T-helper 1 cell treated with Interleukin-12 subunit alpha and Interleukin-12 subunit beta and Interleukin-4 antibody, amounts not matched to agents 30 ng/mL and 1 ng/mL, for 36 hours (primary cell): ENCODE results near the gene SYNPO2L. TPM values are rescaled to one million over a fixed set of nuclear protein-coding genes. Genes with fewer than 3 reads are reported as not detected.
"Not testable (repeated sequence)": the region's sequence is repeated elsewhere in the genome, so short reads cannot be mapped to it uniquely, and the experiment has no call there.

Experiments
- intact Hi-C: fragments of 100-400 bp; cut with micrococcal nuclease; formaldehyde crosslinking; loops from one replicate; pipeline ENCODE4 v1.15.1; 2024
- total RNA-seq: library from RNA; stranded (reverse); gene quantifications from 2 replicates; pipeline ENCODE4 v1.2.3, GENCODE V29; 2022

Gene SYNPO2L
- total RNA-seq: 0.10 TPM in 1 of 2 replicates, not detected in the other

DNA sequence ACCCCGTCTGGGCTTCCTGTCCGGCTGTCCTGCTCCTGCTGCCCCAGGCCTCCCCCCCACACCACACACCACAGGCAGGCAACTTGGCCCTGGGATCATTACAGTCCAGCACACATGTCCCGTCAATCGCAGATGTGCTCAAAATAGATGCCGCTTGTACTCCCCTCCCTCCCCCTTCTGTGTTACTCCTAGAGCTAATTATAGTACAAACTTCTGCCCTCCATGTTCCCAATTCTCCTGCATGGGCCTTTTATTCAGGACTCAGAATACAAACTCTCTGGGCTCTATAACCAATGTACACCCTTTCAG, at the start of gene SYNPO2L:
TSS of gene SYNPO2L (minus strand) at position 40 of the 309 bp plus-strand sequence. CDS start 107 bp downstream, outside the sequence.
- intact Hi-C loops: no loop called here

GRCh38 chr10:73703924-73704323, 48.1 kb upstream of the SYNPO2L start:
- intact Hi-C loops: not testable (repeated sequence)

GRCh38 chr10:73698819-73699218, 43.0 kb upstream of the SYNPO2L start:
- intact Hi-C loops: not testable (repeated sequence)

GRCh38 chr10:73697675-73698159, 41.9 kb upstream of the SYNPO2L start, which contains the start of gene AGAP5:
Gene AGAP5 (minus strand): TSS chr10:73698109. CDS start chr10:73697755, 354 bp downstream.
- intact Hi-C loops: not testable (repeated sequence)

DNA sequence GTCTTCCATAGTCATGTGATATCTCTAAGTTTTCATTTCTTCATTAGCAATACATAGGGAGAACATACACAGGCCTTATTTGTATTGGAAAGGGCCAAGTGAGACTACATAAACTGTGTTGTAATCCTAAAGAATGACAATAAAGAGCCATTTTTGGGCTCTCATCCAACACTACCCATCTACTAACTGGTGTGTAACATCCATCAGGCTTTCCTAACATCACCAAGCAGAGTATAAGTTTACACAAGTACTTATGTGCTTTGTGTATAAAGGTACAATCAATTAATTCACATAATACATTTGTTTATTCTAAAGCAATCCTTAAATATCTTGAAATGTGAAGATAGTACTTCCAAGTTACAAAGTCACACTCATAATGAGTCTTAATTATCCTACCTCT, 39.5 kb upstream of the SYNPO2L start:
- intact Hi-C loops: not testable (repeated sequence)

- intact Hi-C loops: not testable (repeated sequence)
These were observed 34.9 kb upstream of the SYNPO2L start for GRCh38 chr10:73690755-73691154.

DNA sequence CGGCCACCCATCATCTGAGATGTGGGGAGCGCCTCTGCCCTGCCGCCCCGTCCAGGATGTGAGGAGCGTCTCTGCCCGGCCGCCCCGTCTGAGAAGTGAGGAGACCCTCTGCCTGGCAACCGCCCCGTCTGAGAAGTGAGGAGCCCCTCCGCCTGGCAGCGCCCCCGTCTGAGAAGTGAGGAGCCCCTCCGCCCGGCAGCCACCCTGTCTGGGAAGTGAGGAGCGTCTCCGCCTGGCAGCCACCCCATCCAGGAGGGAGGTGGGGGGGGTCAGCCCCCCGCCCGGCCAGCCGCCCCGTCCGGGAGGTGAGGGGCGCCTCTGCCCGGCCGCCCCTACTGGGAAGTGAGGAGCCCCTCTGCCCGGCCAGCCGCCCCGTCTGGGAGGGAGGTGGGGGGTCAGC, 33.8 kb upstream of the SYNPO2L start:
- intact Hi-C loops: not testable (repeated sequence)

- intact Hi-C loops: not testable (repeated sequence)
These were observed 31.8 kb upstream of the SYNPO2L start for GRCh38 chr10:73687641-73688040.

- intact Hi-C loops: not testable (repeated sequence)
These were observed 18.7 kb upstream of the SYNPO2L start for GRCh38 chr10:73674546-73674945.

- intact Hi-C loops: not testable (repeated sequence)
These were observed 12.5 kb upstream of the SYNPO2L start for GRCh38 chr10:73668378-73668777.

- intact Hi-C loops: not testable (repeated sequence)
These were observed 10.5 kb upstream of the SYNPO2L start for GRCh38 chr10:73666153-73666809.

- intact Hi-C loops: not testable (repeated sequence)
These were observed 9.8 kb upstream of the SYNPO2L start for GRCh38 chr10:73665581-73665980.

- intact Hi-C loops: not testable (repeated sequence)
These were observed 8.6 kb upstream of the SYNPO2L start for GRCh38 chr10:73664156-73665040.

DNA sequence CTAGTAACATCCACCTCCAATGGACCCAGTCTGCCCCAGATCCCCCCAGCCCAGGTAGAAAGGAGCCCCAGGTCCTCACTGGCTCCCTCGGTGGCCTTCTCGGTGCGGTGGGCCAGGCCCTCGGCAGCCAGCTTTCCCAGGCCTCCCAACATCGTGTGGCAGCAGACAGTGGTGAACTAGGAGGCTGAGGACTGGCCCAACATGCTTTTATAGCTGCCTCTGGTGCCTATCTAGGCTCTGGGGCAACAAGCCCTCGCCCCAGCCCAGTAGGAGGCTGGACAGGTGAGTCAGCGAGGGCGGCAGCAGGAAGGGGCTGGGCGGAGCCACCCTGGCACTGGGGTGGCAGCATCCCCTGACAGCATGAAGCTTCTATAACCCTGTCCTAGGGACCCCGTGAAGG, 7.8 kb upstream of the SYNPO2L start:
- intact Hi-C loops: not testable (repeated sequence)

GRCh38 chr10:73662705-73663104, 6.9 kb upstream of the SYNPO2L start:
- intact Hi-C loops: not testable (repeated sequence)

DNA sequence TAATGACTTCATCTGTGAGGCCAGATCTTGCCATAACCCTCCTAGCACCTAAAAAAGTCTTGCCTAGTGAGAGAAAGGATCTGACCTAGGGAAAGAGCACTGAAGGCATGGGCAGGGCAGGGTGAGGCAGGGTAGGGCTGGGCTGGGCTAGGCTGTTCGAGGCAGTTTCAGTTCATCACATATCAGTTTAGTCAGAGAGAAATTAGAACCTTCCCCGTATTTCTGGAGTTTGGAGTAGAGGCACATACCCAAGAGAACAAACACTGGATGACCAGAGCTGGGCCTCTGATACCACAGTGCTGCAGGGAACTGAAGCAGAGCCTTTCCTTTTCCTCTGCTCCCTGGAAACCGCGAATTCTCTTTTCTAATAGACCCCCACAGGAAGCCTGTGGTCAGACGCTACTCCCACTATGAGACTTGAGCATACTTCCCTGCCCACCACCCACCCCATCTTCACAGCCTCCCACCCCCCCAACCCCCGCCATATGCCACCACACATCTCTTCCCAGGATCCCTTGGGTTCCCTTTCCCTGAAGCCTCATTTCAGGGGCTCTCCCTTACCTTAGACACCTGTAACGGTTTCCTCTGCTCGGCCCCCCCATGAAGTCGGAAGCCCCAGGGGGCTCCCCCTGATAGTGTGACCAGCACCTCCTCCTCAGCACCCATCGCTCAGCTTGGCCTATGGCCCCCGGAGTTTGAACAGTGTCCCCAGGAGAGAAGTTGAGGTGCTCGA, 406 bp downstream of the SYNPO2L start:
- intact Hi-C loops: no loop called here

- intact Hi-C loops: no loop called here
These were observed 2.1 kb downstream of the SYNPO2L start for GRCh38 chr10:73653701-73654100.

DNA sequence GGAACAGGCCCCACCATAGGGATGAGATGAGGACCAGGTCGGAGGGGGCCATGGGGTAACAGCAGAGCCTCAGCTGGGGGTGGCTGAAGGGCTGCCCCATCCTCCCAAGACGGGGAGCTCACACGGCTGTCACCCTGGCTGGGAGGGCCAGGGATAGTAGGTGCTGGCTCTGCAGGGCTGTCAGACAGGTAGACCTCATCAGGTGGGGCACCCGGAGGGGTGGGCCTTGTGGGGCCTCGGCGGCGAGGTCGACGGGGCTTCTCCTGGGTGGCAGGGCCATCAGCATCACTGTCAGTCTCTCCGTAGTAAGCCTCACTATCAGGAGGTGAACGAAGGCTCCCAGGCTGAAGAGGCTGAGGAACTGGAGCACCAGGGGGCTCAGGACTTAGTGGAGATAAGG, 2.6 kb downstream of the SYNPO2L start:
- intact Hi-C loops: no loop called here

GRCh38 chr10:73650537-73651331, 5.1 kb downstream of the SYNPO2L start:
- intact Hi-C loops: no loop called here

DNA sequence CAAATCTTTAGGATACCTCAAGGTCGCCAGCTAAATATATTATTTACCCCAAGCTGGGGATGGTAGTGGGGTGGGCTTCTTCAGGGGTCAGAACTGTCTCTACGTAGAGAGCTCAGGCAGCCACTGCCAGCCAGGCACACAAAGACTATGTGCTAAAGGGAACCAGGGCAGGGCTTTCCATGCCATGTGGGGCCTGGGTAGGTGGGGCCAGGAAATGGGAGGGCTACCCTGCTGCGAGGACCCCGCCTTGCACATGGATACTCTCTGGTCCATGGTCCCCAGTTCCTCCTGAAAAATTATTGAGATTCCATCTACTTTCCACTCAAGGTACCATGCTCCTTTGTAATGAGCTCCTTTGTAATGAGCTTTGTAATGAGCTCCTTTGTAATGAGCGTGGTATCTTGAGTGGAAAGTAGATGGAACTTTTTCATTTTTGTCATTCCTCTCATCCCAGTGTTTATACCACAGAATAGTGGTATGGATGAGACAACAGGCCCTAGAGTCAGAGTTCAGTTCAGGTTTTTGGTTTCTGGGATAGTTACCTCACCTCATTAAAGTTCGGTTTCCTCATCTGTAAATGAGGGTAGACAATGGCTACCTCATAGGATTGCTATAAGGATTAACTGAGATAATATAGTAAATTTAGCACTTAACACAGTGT, 5.8 kb downstream of the SYNPO2L start:
- intact Hi-C loops: no loop called here
